ENCODE measurements around the gene KRTAP12-4.
"Not testable (repeated sequence)": the region's sequence is repeated elsewhere in the genome, so short reads cannot be mapped to it uniquely, and the experiment has no call there.

KRTAP12-4 gene

GRCh38 chr21:44628707-44629391 is 25.6 kb downstream of the KRTAP12-4 start:
- no peak for FAIRE-seq

DNA sequence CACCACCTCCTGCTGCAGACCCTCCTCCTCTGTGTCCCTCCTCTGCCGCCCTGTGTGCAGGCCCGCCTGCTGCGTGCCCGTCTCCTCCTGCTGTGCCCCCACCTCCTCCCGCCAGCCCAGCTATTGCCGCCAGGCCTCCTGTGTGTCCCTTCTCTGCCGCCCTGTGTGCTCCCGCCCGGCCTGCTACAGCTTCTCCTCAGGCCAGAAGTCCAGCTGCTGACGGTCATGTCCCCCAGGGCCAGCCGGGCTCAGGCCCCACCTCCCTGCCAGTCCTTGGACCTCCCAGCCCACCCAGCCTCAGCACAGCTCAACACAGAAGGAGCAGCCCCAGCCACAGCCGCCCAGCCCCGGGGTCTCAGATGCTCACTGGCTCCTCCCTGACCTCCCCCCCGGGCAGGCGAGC is 26.6 kb downstream of the KRTAP12-4 start:
- not testable (repeated sequence) for FAIRE-seq

DNA sequence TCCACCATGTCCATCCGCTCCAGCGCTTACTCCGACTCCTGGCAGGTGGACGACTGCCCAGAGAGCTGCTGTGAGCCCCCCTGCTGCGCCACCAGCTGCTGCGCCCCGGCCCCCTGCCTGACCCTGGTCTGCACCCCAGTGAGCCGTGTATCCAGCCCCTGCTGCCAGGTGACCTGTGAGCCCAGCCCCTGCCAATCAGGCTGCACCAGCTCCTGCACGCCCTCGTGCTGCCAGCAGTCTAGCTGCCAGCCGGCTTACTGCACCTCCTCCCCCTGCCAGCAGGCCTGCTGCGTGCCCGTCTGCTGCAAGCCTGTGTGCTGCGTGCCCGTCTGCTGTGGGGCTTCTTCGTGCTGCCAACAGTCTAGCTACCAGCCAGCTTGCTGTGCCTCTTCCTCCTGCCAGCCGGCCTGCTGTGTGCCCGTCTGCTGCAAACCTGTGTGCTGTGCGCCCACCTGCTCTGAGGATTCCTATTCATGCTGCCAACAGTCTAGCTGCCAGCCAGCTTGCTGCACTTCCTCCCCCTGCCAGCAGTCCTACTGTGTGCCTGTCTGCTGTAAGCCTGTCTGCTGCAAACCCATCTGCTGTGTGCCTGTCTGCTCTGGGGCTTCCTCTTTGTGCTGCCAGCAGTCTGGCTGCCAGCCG is 27.2 kb downstream of the KRTAP12-4 start:
- not testable (repeated sequence) for FAIRE-seq

- no peak for FAIRE-seq
Observed at GRCh38 chr21:44626673-44627143, 27.8 kb downstream of the KRTAP12-4 start, which contains the start of gene KRTAP10-9. Gene KRTAP10-9, plus strand, starts transcription at chr21:44627093. Its CDS starts 79 bp downstream, at chr21:44627172.

DNA sequence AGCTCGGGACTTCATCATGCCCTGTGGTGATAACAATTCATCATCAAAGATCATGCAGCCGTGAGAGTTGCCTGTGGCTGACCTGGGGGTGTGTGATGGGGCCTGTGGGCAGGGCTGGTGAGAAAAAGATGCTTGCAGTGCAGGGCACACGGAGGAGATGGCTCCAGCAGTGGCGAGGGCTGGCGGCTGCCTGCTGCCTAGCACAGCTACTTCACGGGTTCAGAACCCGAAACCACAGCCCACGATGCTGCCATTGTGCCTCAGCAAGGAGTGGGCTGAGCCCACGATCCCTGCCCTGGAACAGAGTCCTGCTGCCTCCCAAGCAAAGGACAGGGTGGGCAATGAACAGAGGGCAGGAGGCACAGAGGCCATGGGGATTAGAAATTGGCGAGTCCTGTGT is 28.2 kb downstream of the KRTAP12-4 start:
- FAIRE-seq: no peak

- no peak for FAIRE-seq
Observed at GRCh38 chr21:44625756-44626155, 28.7 kb downstream of the KRTAP12-4 start.

GRCh38 chr21:44623575-44623974 is 30.9 kb downstream of the KRTAP12-4 start:
- FAIRE-seq: no peak

GRCh38 chr21:44619886-44620285 is 34.6 kb downstream of the KRTAP12-4 start:
- no peak for FAIRE-seq

- no peak for FAIRE-seq
Observed at GRCh38 chr21:44618909-44619308, 35.5 kb downstream of the KRTAP12-4 start.

- no peak for FAIRE-seq
Observed at GRCh38 chr21:44618504-44618903, 36.0 kb downstream of the KRTAP12-4 start.

GRCh38 chr21:44617071-44617501 is 37.4 kb downstream of the KRTAP12-4 start:
- no peak for FAIRE-seq

GRCh38 chr21:44616591-44616926 is 37.9 kb downstream of the KRTAP12-4 start:
- no peak for FAIRE-seq

DNA sequence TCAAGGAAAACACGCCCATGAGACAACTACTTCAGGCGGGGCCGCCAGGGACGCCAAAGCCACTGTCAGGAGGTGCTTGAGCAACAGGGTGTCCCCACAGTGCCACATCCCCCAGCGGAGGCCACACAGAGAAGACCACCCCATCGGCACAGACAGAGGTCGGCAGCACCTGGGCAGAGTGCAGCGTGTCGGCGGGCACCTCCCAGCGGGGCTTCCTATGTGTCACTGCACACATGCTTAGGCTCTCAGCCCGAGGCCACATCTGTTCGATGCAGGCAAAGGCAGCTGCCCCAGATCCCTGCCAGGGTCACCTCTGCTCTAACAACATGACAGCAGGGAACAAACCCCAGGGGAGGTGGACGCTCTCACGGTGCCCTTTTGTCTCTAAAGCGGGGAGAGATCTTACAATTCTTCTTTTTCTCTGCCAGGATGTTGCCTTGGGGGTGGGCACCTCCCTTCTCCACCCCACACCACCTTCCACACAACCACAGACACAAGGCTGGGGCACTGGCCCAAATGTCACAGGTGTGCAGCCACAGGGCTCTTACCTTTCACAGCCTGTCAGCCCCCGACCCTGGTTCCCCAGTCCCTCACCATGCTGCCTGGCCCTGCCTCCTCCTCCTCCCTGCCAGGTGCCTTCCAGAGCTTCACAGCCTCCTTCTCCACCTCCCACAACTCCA is 38.4 kb downstream of the KRTAP12-4 start:
- FAIRE-seq: no peak

- no peak for FAIRE-seq
Observed at GRCh38 chr21:44615466-44615865, 39.0 kb downstream of the KRTAP12-4 start.

- no peak for FAIRE-seq
Observed at GRCh38 chr21:44614961-44615391, 39.5 kb downstream of the KRTAP12-4 start.

GRCh38 chr21:44614161-44614631 is 40.3 kb downstream of the KRTAP12-4 start:
- no peak for FAIRE-seq

DNA sequence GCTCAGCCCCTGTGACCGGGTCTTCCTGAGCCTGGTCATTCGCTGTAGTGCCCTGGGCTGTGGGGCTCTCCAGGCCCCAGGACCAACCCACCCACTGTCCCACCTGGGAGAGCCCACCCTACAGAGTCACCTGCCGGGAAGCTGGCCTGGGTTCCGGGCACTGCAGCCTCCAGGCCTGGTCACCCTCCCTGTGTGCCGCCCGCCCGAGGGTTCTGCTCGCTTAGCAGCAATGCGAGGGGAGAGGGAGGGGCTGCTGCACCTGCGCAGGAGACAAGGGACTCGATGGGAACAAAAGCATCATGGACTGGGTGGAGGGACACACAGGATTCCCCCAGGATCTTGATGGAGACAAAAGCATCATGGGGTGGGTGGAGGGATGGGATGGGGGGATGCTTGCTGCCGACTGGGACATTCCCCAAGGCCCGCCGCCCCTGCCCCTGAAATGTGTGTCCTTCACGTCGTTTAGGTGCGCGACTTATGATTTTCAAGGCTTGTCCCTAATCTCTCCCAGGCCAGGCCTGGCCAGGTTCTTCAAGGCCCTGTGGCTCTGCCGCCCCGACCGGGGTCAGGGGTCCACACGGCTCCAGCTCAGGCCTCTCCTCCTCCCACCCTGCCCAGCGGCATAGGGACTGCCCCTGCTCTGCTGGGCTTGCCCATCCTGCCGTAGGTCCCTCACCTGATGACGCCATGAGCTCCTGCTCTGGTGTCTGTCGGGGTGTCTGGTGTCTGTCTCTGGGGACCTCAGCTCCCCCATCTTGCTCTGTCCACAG is 40.9 kb downstream of the KRTAP12-4 start:
- FAIRE-seq: no peak

DNA sequence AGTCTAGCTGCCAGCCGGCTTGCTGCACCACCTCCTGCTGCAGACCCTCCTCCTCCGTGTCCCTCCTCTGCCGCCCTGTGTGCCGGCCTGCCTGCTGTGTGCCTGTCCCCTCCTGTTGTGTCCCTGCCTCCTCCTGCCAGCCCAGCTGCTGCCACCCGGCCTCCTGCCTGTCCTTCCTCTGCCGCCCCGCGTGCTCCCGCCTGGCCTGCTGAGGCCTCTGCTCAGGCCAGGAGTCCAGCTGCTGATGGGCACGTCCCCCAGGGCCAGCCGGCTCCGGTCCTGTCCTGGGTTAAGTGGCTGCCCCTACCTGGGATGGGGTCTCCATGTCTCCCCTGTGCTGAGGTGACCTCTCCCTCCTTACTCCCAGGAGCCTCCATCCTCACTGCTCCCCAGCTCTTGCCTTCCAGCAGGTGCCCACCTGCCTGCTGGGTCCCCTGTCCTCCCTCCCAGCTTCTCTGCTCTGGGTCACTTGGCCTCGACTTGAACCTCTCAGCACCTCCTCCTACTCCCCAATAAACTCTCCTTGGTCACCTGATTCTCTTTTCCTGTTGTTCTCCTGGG is 41.7 kb downstream of the KRTAP12-4 start:
- no peak for FAIRE-seq

GRCh38 chr21:44612029-44612486 is 42.4 kb downstream of the KRTAP12-4 start, which contains the start of gene KRTAP10-8:
Gene KRTAP10-8, plus strand, starts transcription at chr21:44612079. Its CDS starts 22 bp downstream, at chr21:44612101.
- no peak for FAIRE-seq

DNA sequence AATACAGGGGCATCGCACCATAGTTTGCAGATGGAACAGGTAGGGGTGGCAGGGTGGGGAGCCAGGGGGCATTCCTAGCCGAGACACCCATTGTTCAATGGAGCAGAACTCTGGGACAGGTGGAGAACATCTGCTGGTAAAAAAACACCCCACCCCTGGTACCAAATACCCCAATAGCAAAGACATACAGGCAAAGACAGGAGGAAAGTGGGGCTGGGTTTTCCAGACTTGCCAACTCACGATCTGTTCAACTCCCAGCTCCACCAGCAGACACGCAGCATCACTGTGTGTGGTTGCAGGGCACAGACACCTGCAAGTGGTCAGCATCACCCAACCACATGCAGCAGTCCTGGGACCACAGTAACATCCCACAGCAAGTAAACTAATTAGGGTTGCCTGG is 42.9 kb downstream of the KRTAP12-4 start:
- FAIRE-seq: no peak

GRCh38 chr21:44610157-44610843 is 44.2 kb downstream of the KRTAP12-4 start:
- FAIRE-seq: not testable (repeated sequence)

DNA sequence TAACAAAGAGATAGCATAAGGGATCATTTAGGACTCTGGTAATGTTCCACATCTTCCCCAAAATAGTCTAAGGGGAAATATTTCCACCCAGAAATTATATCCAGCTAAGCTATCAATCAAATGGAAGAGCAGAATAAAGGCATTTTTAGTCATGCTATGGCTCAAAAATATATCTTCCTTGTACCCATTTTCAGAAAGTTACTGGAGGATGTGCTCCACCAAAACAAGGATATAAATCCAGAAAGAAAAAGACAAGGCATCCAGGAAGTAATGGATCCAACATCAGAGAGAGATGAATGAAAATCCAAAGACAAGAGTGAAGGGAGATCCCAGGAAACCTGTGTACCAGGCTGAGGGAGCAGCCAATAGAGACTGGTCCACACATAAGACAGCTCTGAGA is 45.3 kb downstream of the KRTAP12-4 start:
- FAIRE-seq: no peak
